Measurements from ENCODE around the gene SDS. TPM values are rescaled to one million over a fixed set of nuclear protein-coding genes. Genes with fewer than 3 reads are reported as not detected.

Gene SDS
- total and polyA plus RNA-seq, 2 of the 13 experiments (the other 11 are each of a cell fraction or from before 2014, with no cell fraction given) = not detected

- TF ChIP-seq PRDM10 (CRISPR knock-in tag; IDR thresholded peaks at IDR 0.05; ENCODE audit: low read depth) (no peak), DR1 (CRISPR knock-in tag; IDR thresholded peaks at IDR 0.05) (no peak), SP5 (CRISPR knock-in tag; IDR thresholded peaks at IDR 0.05; ENCODE audit: borderline replicate concordance, low read depth) (no peak), HDAC2 (CRISPR knock-in tag; IDR thresholded peaks at IDR 0.05) (no peak), ZNF274 (CRISPR knock-in tag; IDR thresholded peaks at IDR 0.05) (no peak), ZNF329 (CRISPR knock-in tag; IDR thresholded peaks at IDR 0.05; ENCODE audit: low read depth) (no peak), MTF2 (CRISPR knock-in tag; IDR thresholded peaks at IDR 0.05; ENCODE audit: borderline replicate concordance) (no peak)
Observed at GRCh38 chr12:113401066-113402000, 2.4 kb downstream of the SDS start (continued).

GRCh38 chr12:113400362-113400761, 3.3 kb downstream of the SDS start:
- ATAC-seq = no peak
- Histone ChIP-seq H3K4me2 (ENCODE audit: low read depth, low read length) (no peak overlapping the region), H3K36me3 (replicated peaks in 1 of 2; ENCODE audit: control insufficient read depth in 1 of 2, insufficient read depth in 2 of 2, low read length in 2 of 2) (no peaks in the 10 kb centered on the region), H3K27ac (ENCODE audit: extremely low read length, insufficient read depth, low read length) (no peak overlapping the region), H3K4me1 (ENCODE audit: insufficient read depth, low read length) (peaks cover 8% of the 10 kb centered on the region; the same call in 1 of the 2 replicates), H4K20me1 (ENCODE audit: insufficient read depth, low read length) (no peaks in the 10 kb centered on the region), H3K27me3 (ENCODE audit: control insufficient read depth in 1 of 2, insufficient read depth in 2 of 2, low read length in 2 of 2) (peaks cover 3 to 6% of the 10 kb centered on the region in 2 experiments; a peak in 3 of 5 replicates), H3K9ac (ENCODE audit: insufficient read depth, low read depth, low read length) (no peak overlapping the region), H3K4me3 (replicated peaks in 1 of 3; ENCODE audit: insufficient read depth in 1 of 3, low read depth in 2 of 3, low read length in 3 of 3) (no peak overlapping the region), H3K79me2 (ENCODE audit: insufficient read depth, low read length) (no peaks in the 10 kb centered on the region), H3K9me3 (ENCODE audit: low read length) (no peaks in the 10 kb centered on the region), H2AFZ (ENCODE audit: low read length) (no peak overlapping the region)
- no peak for FAIRE-seq
- DNase-seq (ENCODE audit: low spot score) = no peak
- intact Hi-C loops (cut with micrococcal nuclease; ENCODE audit: unreplicated experiment) (no loop called here), in situ Hi-C loops (cut with HindIII; ENCODE audit: extremely low pct_ligation_motif_present, low pct_unique_long_range_greater_than_20kb) (no loop called here)
- no peak for TF ChIP-seq ZNF557 (CRISPR knock-in tag; IDR thresholded peaks at IDR 0.05)
- no TSS peak for BruUV-seq (replicated peaks)
- CTCF ChIA-PET (ENCODE audit: low intra/inter-chr PET ratio, low total read pairs) = no interaction called here
- 25% methylated on average over 4 of the region's 4 CpGs for WGBS (ENCODE audit: low lambda C conversion rate)
- POLR2A ChIA-PET = no interaction called here
